CD4-positive, alpha-beta T cell treated with Interleukin-6 for 4 hours (primary cell): ENCODE data around the gene GDF11.

Experiments
- DNase-seq: peaks from one replicate; pipeline ENCODE4 v3.0.0-alpha.2; 2020; ENCODE audit warnings: mixed read lengths

The GDF11 gene

DNA sequence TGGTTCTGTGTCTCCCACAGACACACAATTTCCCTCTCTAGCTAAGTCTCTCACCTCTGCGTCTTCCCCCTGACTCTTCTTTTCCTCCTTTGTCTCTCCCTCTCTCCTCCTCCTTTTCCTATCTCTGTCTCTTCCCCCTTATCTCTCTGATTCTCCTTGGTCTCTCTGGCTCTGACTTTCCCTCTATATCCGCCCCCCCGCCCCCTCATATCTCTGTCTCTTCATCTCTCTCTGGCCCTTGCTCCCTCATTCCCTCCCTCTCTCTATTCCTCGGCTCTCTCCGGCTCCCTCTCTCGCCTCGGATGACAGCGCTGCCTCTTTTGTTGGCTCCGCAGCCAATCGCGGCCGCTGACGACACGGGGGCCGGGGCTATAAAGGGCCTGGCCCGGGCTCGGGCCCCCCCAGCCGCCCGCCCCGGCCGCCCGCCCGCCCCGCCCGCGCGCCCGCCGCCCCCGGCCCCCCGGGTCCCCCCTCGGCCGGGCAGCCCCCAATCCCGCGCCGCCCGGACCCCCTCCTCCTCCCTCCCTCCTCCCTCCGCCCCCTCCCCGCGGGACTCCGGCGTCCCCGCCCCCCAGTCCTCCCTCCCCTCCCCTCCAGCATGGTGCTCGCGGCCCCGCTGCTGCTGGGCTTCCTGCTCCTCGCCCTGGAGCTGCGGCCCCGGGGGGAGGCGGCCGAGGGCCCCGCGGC lies at the start of gene GDF11:
GDF11 (plus strand) TSS at position 404 of the 687 bp plus-strand sequence; CDS start at position 599, 195 bp downstream.
- peak; percentile 84 for DNase-seq

DNA sequence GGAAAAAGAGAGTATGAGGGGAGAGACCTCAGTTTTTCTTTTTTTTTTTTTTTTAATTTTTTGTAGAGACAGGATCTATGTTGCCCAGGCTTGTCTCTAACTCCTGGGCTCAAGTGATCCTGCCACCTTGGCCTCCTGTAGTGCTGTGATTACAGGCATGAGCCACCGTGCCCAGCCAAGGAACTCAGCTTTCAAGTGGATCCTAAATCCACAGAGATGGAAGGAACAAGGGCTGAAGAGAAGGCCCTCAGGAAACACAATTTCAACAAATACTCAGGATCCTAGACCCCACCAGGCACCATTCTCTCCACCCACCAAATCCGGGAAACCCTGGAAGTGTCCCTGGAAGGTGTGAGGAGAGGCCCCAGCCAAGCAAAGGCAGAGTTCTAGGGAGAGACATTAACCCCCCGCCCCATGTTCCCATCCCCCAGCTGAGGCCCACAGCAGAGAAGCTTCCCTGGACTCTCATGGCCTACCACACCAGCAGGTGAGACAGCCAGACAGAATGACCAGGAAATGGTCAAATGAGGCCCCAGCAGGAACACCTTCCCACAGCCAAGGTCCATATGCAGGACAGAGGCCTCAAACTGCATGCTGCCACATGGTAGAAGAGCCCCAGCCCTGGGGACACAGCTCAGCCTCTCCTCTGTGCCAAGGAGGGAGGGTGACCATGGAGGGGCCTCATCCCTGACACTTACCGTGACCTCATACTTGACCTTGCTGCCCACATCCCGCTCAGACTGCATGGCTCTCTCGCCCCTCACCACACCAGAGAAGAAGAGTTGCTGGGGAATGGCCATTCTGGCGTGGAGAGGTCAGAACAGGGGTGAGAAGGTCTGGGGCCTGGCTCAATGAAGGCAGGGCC lies 49.4 kb upstream of the GDF11 start:
- no peak for DNase-seq

DNA sequence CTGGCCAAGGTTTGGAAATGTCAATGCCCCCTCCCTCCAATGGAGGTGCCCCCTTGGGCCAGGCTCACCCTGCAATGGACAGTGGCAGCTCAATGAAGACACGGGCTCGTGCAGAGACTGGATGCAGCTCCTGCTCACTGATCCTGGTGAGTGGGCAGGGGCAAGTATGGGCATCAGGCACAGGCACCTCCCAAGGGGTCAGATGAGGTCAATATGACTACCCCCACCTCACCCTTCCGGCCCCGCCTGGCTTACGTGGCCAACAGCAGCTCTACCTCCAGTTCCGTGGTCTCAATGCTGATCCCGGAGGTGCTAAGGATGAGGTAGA lies 48.8 kb upstream of the GDF11 start:
- no peak for DNase-seq

DNA sequence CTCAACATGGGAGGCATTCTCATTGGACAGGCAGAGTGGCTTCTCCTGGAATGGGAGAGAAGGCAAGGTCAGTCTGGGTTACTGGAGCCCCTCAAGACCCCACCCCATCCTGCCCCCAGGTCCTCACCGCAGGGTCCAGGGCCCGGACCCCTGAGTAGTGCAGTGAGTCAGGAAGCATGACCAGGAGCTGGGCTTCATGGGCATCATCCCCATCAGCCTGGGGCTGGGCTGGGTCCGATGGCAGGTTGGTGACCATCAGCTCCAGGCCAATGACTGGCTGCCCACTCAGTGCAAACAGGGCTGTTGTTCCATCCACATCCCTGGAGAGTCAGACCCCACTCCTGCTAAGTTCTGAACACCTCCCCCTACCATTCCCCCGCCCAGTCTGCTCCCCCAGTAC lies 48.3 kb upstream of the GDF11 start:
- DNase-seq = no peak

DNA sequence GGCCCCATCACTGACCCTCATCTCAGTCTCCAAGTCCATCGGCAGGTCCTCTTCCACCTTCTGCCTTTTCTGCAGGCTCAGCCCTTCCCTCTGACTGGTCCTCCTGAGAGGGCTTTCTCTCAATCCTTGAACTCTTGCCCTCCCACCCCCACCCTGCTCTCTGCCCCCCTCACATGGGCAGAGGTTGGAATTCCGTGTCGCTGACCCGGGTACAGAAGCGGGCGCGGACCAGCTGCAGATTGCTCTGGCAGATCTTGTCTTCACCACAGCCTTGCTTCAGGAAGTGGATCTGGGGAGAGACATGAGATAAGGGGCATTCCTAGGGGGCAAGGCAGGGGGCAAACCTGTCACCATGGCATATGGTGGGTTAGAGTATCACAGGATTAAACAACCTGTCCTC lies 47.6 kb upstream of the GDF11 start:
- DNase-seq = no peak

DNA sequence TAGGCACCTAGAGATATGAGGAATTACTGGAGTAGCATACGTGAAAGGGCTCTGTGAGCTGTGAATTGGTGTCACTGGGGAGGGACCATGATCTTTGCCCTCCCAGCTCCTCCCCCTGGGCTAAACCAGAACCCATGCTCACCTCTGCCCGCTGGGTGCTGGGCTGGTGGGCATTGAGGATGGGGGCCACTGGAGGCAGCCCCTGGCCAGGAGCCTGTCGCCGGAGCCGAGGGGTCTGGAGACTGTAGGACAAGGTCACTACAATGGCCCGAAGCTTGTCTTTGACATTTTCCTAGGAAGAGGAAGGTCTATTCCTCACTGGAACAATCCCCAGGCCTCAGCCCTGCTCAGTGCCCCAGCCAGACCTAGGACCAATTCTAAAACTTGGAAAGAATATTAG lies 46.8 kb upstream of the GDF11 start:
- no peak for DNase-seq

DNA sequence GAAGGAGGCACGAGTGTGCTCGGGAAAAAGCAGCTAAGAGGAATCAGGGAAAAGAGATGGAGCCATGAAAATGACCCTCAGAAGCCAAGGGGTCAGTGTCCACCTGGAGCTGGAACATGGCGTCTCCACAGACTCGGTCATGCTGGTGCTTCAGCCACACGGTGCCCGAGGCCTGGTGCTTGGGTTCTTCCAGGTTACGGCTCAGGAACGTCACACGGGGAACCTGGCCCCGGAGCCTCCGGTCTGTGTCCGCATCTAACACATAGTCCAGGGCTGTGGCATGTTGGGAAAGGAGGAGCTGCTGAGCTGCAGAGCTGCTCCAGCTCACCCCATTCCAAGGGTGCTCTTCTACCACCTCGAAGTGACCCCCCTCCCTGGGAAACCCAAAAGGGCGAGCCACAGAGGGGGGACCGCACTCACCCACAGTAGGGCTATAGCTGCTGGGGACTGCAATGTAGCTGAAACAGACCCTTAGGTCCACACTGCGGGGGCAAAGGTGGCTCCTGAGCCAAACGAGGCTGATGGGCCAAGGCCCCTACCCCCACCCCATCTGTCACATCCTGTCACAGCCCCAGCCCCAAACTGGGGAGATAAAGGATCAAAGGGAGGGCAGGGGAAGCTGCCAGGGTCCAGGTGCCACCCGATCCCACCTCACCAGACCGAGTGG lies 46.0 kb upstream of the GDF11 start:
- DNase-seq = no peak

DNA sequence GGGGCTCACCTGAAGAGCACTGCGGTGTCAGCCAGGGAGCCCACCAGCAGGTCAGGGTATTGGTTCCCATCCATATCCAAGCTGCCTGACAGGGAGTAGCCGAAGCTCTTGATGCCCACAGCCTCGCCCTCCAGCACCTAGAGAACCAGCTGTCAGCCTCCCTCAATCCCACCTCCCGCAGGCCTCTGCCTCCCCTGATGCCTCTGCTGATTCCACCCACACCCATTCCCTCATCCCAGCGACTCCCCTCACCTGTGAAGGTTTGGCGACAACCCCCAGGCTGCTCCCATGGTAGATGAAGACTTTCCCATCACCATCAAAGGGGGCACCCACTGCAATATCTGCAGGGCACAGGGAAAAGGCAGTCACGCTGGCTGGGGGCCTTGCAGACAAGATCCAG lies 45.2 kb upstream of the GDF11 start:
- DNase-seq = no peak

DNA sequence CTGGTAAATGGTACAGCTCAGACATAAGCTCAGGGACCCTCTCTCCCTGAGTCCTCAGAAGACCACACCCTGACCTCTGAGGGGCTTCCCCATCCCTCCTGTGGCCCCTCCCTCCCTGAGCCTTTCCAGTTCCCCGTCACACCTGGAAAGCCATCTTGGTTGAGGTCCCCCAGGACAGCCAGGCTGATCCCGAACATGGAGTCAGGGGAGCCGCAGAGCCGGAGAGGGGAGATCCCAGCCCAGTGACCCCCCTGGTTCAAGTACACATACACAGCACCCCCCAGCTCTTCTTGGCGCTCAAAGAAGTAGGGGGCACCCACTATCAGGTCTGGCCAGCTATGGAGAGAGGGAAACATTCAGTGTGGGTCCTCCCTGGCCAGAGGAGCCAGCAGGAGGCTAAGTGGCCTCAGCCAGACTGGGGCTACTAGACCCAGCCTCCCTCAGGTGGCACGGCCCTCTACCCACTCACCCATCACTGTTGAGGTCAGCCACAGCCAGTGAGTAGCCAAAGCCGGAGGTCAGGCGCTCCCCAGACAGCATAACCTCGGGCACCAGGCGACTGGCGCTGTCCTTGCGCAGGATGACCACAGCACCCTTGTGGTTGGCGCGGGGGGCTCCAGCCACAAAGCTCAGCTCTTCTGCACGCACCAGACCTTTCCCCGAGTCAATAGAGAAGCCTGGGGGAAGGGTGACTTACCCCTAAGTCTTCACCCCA lies 44.5 kb upstream of the GDF11 start:
- no peak for DNase-seq

DNA sequence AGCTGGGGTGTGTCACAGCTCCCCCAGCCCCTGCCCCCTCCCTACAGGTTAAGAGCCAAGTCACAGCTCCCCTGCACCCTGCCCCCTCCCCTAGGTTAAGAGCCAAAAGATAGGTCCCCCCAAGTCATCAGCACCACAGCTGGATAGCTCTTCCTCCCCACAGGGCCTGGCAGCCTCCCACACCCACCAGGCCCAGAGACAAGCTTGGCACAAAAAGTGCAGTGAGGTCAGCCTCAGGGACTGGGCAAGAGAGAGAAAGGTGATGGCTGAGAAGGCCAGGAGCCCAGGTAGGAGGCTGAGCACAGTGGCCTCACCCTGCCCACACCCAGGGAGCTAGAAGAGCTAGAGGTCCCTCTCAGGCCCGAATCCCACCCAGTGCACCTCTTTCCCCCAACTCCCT lies 44.0 kb upstream of the GDF11 start:
- no peak for DNase-seq

DNA sequence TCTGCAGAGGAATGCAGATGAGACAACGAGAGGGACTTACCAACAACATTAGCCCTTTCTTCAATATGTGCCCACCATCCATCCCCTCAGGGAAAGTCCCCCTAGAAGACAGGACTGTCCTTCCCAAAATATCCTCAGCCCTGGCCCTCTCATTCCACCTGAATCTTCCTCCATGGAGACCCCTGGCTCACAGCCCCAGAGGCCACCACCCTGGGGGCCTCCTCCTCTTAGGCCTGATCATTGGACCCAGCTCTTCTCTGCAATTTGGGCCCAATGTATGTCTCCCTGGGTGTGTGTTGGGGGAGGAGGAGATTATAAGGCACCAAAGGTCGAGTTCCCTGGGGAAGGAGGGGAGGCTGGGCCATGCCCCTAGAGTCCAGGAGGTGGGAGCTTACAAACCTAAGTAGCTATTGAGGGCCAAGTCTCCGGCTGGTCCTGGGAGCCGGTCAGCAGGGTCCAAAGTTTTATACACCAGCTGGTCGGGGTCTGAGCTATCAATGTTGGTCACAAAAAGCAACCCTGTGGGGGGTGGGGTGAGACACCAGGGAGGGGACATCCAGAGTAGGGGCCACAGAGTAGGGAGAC lies 43.4 kb upstream of the GDF11 start:
- no peak for DNase-seq

DNA sequence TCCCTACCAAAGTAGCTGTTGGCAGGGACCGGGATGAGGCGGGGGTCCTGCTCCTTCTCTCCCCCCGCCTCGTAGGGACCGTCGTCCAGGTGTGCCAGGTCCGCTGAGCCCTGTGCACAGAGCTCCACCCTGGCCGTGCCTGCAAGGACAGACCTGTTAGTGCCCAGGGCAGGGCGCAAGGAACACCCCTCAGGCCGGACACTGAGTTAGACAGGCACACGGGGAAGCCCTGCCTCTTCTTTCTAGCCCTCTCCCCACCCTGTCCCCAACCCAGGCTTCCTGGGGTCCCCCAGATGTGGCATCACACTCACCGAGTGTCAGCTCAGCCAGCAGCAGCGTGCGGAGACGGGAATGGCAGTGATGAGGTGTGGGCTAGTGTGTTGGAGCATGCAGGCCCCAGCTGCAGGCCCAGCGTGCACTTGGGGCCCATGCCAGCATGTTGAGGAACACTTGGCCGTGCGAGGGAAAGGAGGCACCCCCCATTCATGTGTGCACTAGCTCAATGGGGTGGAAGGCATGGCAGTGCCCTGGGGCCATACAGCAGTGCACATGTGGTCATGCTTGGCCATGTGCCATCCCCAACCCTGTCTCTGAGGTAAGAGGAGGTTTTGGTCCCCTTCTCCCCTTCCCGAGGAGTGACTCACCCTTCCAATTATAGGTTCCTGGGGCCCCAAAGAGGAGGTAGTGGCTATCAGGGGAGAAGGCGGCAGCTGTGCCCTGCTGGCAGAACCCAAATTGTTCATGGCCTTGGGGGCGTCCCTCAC lies 42.5 kb upstream of the GDF11 start:
- DNase-seq = no peak

DNA sequence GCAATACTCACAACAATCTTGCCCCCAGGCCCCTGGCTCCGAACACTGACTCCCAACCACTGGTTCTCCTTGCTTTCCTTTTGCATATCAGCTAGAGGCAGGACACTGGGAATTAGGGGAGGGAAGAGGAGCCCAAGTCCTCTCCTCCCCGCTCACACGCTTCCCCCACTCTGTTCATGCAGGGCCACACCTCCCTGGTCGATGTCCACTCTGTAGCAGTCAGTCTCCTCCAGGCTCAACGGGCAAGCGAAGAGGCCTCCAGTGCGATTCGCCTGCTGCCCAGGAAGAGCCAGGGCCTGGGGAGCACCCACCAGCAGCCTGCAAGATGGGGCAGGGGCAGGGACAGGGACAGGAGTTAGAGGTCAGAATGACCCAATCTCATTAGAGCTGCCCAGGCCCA lies 40.1 kb upstream of the GDF11 start:
- no peak for DNase-seq

DNA sequence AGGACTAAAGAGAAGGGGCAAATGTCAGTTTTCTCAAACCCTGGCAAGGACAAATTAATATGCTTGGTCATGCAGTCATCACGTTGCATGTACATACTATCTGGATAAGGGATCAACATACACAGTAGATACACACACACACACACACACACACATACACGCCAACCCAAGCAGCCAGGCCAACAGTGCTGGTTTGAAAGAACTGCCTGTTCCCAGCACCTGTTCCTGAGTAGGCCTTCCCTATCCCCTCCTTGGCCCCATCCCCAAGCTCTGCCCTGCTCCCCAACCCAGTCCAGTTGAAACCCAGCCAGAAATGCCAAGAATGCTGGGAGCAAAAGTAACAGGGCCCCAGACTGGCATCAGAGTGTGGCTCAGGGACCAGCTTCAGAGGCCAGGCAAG lies 39.6 kb upstream of the GDF11 start:
- no peak for DNase-seq

DNA sequence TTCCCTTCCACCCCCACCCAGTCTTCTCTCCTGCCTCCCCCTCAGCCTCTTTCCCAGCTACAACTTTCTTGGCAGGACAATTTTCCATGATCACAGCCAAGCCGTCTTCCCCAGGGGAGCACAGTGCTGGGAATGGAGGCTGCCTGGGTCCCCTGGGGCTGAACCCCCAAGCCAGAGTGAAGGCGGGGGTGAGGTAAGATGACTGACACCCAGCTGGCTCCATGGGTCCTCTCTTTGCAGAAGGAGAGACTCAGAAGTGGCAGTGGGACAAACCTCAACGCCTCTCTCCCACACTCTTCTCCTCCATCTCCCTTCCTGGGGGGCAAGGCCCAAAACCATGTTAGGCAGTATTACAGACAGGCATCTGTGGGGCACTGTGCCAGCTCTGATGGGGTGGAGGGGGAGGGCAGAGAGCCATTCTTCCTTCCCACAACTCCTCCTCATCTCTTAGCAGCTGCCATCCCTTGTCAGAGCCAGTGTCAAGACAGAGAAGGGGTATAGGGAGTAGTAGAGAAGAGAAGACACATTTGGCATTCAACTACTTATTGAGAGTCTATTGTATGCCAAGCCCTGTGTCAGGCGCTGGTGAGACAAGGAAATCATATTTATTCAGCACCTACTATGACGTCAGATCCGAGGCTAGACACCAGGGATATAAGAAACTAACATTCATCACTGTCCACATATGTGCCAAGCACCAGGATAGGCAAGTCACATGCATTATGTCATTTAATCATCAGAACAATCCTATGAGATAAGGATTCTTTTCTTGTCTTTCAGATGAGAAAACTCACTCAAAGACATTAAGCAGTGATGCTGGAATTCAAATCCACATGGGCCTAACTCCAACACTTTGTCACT lies 38.8 kb upstream of the GDF11 start:
- no peak for DNase-seq

DNA sequence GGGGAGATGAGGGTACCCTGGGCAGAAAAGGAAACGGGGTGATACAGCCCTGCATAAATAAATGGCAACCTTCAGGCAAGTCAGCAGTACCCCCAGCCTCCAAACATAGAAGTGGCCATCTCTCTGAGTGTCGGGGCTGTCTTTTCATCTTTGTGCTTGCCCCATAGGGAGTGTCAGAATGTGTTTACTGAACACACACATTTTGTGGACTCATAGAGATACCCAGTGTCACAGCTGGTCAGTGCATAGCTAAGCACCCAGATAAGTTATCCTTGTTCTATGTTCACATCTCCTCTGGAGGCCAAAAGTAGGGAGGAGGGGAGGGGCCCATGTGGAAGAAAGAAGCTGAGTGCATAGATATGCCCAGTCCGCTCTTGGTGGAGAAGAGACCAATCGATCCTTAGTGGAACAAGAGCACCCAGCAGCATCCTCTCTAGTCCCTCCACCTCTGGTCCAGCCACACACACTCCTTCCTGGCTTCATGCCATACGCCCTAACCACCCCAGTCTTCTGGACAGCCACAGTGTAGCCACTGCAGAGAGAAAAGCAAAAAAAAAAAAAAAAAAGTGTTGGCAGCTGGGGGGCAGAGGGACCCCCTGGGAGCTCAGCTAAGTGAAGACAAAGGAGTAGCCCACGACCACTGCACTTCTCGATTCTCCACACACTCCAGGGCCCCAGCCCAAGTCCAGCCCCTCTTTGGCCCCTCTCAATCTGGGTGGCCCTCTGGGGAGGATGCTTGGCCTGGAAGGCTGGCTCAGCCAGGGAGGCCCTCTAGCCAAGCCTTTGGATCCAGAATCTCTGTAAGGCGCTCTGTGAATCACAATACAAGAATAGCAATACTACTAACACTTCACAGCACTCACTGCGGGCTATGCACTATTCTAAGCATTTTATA lies 37.9 kb upstream of the GDF11 start:
- no peak for DNase-seq

DNA sequence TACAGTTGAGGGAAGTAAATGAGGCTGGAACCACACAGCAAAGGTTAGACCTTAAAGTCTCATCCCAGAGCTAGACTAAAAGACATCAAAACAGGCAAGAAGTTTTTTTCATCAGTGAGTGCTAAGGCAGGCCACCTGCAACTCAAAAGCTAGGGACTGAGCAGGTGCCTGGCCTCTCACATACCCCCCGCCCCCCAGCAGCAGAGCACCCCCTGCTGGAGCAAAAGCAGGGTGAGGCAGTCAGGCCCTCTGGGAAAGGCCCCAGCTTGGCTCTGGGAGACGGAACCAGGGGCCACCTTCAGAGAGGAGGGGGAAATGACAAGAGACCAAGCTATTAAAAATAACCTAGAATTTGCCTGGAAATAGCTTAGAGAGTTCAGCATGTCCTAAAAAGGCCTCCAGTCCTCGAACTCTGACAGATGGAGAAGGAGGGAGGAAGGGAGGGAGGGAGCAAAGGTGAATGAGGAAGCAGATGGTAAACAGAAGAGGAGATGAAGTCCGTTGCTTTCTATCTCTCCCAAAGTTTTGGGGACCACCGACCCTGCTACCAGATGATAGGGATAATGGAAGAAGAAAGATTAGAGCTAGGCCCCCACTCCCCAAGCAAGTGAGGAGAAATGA lies 37.0 kb upstream of the GDF11 start:
- no peak for DNase-seq

DNA sequence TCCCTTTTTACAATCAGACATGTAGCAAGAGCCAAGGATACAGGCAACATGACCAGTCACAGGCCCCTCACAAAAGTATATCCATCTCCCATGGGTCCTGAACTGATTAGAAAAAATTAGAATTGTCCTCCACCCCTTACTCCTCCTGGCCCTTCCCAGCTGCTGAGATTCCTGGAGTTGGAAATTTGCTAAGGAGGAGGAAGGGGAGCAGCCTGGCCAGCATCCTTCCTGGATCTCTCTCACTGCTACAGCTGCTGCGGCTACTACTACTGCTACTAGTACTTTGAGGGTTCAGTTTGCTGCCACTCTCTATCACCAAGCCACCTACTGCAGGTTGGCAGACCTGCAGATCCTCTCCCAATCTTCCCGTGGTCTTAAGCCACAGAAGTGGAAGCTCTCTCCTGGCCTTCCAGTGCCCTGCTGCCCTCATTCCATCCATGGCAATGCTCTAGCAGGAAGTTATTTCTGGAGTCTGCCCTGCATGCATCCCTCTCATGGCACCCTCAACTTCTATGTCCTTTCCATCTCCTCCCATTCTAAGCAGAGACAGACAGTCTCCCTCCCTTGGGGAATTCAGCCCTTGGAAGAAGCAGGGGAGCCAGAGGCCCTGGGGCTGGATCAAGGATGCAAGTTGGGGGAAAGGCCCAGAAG lies 36.2 kb upstream of the GDF11 start:
- DNase-seq = no peak

DNA sequence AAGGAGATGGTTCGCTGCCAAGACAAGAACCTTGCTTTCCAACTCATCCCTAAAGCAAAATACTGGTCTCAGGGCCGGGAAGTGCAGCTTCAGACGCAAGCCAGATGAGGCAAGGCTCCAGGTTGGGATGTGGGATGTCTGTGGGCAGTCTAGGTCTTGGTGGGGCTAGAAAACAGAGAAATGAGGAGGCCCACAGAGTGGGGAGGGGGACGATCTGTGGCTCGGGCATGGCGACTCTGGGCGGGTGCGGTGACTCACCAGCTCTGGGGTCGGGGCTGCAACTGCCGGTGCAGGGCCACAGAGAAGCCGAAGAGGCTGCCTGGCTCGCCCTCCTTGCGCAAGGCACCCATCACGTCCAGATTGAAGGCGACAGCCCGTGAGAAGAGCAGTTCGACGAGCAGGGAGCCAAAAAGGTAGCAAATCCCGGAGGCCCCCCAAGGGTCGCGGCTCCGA lies 35.7 kb upstream of the GDF11 start:
- DNase-seq = peak; percentile 29
